ENCODE data around the gene NUP42.
"Not testable (repeated sequence)": the region's sequence is repeated elsewhere in the genome, so short reads cannot be mapped to it uniquely, and the experiment has no call there.

Gene NUP42

DNA sequence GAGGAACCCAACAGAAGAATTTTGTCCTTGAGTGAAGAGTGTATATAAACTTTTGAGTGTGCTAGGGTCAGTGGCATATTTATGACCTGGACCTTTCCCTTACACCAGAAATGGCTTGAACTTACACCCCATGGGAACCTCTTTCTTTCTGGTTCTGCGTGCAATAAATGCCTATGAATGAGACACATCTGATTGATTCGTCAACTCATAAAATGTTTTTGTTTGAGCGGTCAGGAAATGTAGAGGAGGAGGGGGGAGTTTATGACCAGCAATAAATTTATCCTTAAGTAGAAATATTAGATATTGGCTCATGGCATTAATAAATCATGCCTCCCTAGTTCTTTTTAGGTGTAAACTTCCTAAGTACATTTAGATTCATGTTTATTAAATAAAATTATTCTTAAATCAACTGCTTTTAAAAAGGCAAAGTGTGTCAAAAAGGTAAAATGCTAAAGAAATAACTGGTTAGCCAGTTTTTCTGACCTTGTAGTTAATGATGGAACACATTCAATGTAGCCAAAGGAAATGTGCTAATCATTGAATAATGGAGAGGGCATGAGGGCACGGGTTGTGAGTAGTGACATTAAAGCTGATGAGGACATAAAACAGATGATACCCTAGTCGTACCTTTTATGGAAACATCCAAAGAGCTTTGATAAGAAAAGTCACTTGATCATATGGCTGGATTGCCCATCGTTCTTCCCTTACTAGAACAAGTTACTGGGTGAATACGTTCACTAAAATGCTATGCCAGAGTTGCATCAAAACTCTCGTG is 13.6 kb upstream of the NUP42 start:
- H3K4me1 ChIP-seq (ENCODE audit: insufficient read depth, low read length): no peaks in the 10 kb centered on the region
- H3K27me3 ChIP-seq (ENCODE audit: insufficient read depth, low read length): no peaks in the 10 kb centered on the region
- no peaks in the 10 kb centered on the region for H3K9me3 ChIP-seq (ENCODE audit: insufficient read depth, low read depth, low read length)
- H3K9ac ChIP-seq (ENCODE audit: low read depth, low read length): no peak overlapping the region
- 96% methylated on average over 7 of the region's 8 CpGs for WGBS
- H3K27ac ChIP-seq (ENCODE audit: low read depth, low read length): no peak overlapping the region
- no peak overlapping the region for H3K4me3 ChIP-seq (ENCODE audit: low read length)
- peaks cover 36% of the 10 kb centered on the region for H3K36me3 ChIP-seq (ENCODE audit: insufficient read depth, low read length)

DNA sequence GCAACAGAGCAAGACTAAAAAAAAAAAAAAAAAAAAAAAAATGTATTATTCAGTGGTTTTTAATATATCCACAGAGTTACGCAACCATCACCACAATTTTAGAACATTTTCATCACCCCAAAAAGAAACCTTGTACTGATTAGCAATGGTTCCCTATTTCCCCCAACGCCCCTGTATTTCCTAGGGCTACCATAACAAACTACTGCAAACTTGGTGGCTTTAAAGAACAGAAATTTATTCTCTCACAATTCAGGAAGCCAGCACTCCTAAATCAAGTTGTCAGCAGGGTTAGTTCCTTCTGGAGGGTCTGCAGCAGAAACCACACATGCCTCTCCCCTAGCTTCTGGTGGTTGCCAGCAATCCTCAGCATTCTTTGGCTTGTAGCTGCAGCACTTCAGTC is 5.9 kb upstream of the NUP42 start:
- H3K9ac ChIP-seq (ENCODE audit: low read depth, low read length): no peak overlapping the region
- H3K36me3 ChIP-seq (ENCODE audit: insufficient read depth, low read length): peaks cover 29% of the 10 kb centered on the region
- WGBS: 96% methylated on average over 2 of the region's 2 CpGs
- H3K9me3 ChIP-seq (ENCODE audit: insufficient read depth, low read depth, low read length): no peaks in the 10 kb centered on the region
- no peaks in the 10 kb centered on the region for H3K27me3 ChIP-seq (ENCODE audit: insufficient read depth, low read length)
- H3K4me3 ChIP-seq (ENCODE audit: low read length): no peak overlapping the region
- H3K4me1 ChIP-seq (ENCODE audit: insufficient read depth, low read length): no peaks in the 10 kb centered on the region
- no peak overlapping the region for H3K27ac ChIP-seq (ENCODE audit: low read depth, low read length)

DNA sequence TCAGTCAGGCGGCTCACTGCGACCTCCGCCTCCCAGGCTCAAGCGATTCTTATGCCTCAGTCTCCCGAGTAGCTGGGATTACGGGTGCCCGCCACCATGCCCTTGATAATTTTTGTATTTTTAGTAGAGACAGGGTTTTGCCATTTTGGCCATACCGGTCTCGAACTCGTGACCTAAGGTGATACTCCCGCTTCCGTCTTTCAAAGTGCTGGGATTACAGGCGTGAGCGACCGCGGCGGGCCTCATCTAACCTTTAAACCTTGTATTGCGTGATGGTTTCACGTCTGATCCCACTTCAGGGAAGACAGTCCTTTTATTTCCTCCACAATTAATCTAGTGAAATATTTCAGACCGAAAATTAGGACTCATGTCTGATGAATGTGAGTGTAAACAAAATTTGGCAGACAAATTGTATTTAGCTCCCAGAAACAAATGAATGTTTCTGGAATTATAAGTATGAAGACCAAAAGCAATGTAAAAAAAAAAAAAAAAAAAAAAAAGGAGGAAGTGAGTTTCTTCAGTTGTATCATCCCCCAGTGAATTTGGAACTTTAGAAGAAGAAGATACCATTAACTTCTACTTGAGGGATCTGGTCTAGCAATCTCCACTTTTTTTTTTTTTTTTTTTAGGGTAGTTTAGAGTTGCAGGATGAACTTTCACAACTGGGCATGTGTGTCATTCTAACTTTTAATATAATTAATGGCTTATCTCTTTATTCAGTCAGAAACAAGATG is 1.6 kb downstream of the NUP42 start:
- Histone ChIP-seq H3K9ac (ENCODE audit: low read depth, low read length) (peak overlapping the region; percentile 94), H3K4me3 (ENCODE audit: low read length) (peak overlapping the region; percentile 84), H3K9me3 (ENCODE audit: insufficient read depth, low read depth, low read length) (no peaks in the 10 kb centered on the region), H3K36me3 (ENCODE audit: insufficient read depth, low read length) (peaks cover 42% of the 10 kb centered on the region), H3K4me1 (ENCODE audit: insufficient read depth, low read length) (no peaks in the 10 kb centered on the region; the same call in 1 of the 2 replicates), H3K27ac (ENCODE audit: low read depth, low read length) (no peak overlapping the region), H3K27me3 (ENCODE audit: insufficient read depth, low read length) (no peaks in the 10 kb centered on the region)
- 92% methylated on average over 20 of the region's 20 CpGs for WGBS

DNA sequence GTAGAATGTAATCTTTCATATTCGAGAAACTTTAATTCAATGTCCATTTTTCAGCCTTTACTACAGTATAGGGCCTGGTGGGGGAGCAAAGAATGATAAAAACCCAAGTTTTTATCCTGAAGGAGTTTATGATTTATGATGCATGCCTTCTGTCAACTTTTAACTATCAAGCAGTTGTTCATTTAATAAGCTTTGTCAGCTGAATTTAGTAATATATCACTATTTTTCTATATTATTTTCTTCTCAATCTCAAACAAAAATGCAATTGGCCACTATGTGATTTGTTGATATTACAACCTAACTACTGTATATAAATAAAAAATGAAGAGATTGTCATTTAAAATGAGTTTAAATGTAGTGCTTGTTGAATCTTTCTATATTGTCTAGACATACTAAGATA is 2.4 kb downstream of the NUP42 start:
- no CpG with 5 or more reads among the region's 1 CpG for WGBS
- Histone ChIP-seq H3K4me1 (ENCODE audit: insufficient read depth, low read length) (no peaks in the 10 kb centered on the region; the same call in 1 of the 2 replicates), H3K9ac (ENCODE audit: low read depth, low read length) (no peak overlapping the region), H3K27me3 (ENCODE audit: insufficient read depth, low read length) (no peaks in the 10 kb centered on the region), H3K27ac (ENCODE audit: low read depth, low read length) (no peak overlapping the region), H3K36me3 (ENCODE audit: insufficient read depth, low read length) (peaks cover 51% of the 10 kb centered on the region), H3K4me3 (ENCODE audit: low read length) (no peak overlapping the region), H3K9me3 (ENCODE audit: insufficient read depth, low read depth, low read length) (no peaks in the 10 kb centered on the region)

DNA sequence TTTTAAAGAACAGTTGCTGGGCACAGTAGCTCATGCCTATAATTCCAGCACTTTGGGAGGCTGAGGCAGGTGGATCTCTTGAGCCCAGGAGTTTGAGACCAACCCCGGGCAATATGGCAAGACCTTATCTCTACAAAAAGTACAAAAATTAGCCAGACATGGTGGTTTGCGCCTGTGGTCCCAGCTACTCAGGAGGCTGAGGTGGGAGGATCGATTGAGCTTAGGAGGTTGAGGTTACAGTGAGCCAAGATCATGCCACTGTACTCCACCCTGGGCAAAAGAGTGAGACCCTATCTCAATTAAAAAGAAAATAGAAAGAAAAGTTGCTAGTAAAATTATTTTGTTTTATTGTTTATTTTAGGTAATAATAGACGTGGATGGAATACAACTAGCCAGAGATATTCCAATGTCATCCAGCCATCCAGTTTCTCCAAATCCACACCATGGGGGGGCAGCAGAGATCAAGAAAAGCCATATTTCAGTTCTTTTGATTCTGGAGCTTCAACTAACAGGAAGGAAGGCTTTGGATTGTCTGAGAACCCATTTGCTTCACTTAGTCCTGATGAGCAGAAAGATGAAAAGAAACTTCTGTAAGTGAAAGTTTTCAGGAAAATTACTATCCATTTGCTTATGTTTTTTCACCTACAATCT is 3.0 kb downstream of the NUP42 start:
- Histone ChIP-seq H3K9me3 (ENCODE audit: insufficient read depth, low read depth, low read length) (no peaks in the 10 kb centered on the region), H3K36me3 (ENCODE audit: insufficient read depth, low read length) (peaks cover 54% of the 10 kb centered on the region), H3K4me1 (ENCODE audit: insufficient read depth, low read length) (no peaks in the 10 kb centered on the region; the same call in 1 of the 2 replicates), H3K27me3 (ENCODE audit: insufficient read depth, low read length) (no peaks in the 10 kb centered on the region), H3K9ac (ENCODE audit: low read depth, low read length) (no peak overlapping the region), H3K27ac (ENCODE audit: low read depth, low read length) (no peak overlapping the region), H3K4me3 (ENCODE audit: low read length) (no peak overlapping the region)
- WGBS: 95% methylated on average over 4 of the region's 4 CpGs

DNA sequence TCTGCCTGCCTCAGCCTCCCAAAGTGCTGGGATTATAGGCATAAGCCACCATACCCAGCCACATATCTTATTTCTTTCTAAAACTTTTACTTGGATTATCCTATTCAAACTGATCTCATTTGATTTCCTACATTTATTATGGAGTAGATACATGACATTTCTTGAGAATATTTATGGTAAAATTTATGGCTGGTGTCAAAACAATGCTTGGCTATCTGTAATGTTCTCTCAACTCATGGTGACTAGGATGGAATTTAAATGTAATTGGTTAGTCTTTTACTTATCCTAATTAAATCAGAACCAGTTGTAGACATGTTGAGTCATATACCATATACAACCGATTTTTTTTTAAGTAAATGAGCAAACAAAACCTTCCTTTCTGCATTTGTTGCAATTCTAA is 4.1 kb downstream of the NUP42 start:
- H3K9ac ChIP-seq (ENCODE audit: low read depth, low read length): no peak overlapping the region
- no peak overlapping the region for H3K4me3 ChIP-seq (ENCODE audit: low read length)
- no peak overlapping the region for H3K27ac ChIP-seq (ENCODE audit: low read depth, low read length)
- no peaks in the 10 kb centered on the region; the same call in 1 of the 2 replicates for H3K4me1 ChIP-seq (ENCODE audit: insufficient read depth, low read length)
- H3K27me3 ChIP-seq (ENCODE audit: insufficient read depth, low read length): no peaks in the 10 kb centered on the region
- peaks cover 65% of the 10 kb centered on the region for H3K36me3 ChIP-seq (ENCODE audit: insufficient read depth, low read length)
- no CpG with 5 or more reads among the region's 1 CpG for WGBS
- H3K9me3 ChIP-seq (ENCODE audit: insufficient read depth, low read depth, low read length): no peaks in the 10 kb centered on the region

DNA sequence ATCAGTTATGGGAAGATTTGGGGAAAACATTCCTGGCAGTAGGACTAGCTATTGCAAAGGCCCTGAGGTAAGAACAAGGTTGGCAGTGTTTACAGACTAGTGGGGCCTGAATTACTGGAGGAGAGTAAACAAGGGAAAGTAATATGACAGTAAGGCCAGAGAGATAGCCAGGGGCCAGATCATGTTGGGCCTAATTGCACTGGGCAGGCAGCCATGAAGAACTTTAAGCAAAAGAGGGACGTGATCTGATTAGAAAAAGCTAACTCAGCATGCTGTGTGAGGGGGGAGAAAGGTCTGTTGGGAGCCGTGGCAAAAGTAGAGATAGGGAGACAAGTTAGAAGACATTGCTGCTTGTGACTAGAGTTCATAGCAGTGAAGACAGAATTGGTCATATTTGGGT is 9.2 kb downstream of the NUP42 start:
- Histone ChIP-seq H3K9me3 (ENCODE audit: insufficient read depth, low read depth, low read length) (no peaks in the 10 kb centered on the region), H3K4me1 (ENCODE audit: insufficient read depth, low read length) (no peaks in the 10 kb centered on the region), H3K4me3 (ENCODE audit: low read length) (no peak overlapping the region), H3K27me3 (ENCODE audit: insufficient read depth, low read length) (no peaks in the 10 kb centered on the region), H3K36me3 (ENCODE audit: insufficient read depth, low read length) (peaks cover 85% of the 10 kb centered on the region), H3K9ac (ENCODE audit: low read depth, low read length) (no peak overlapping the region), H3K27ac (ENCODE audit: low read depth, low read length) (no peak overlapping the region)
- 94% methylated on average over 2 of the region's 2 CpGs for WGBS

DNA sequence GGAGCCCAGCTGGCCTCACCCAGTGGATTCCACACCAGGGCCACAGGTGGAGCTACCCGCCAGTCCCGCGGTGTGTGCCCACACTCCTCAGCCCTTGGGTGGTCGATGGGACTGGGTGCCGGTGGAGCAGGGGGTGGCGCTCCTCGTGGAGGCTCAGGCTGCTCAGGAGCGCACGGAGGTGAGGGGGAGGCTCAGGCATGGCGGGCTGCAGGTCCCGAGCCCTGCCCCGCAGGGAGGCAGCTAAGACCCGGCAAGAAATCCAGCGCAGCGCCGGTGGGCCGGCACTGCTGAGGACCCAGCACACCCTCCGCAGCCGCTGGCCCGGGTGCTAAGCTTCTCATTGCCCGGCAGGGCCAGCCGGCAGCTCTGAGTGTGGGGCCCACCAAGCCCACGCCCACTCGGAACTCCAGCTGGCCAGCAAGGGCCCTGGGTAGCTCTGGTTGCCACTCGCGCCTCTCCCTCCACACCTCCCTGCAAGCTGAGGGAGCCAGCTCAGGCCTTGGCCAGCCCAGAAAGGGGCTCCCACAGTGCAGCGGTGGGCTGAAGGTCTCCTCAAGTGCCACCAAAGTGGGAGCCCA is 11.9 kb downstream of the NUP42 start:
- WGBS: 98% methylated on average over 27 of the region's 27 CpGs
- not testable (repeated sequence) for H3K4me1 ChIP-seq (ENCODE audit: insufficient read depth, low read length); H3K27ac ChIP-seq (ENCODE audit: low read depth, low read length); H3K27me3 ChIP-seq (ENCODE audit: insufficient read depth, low read length); H3K9me3 ChIP-seq (ENCODE audit: insufficient read depth, low read depth, low read length); H3K4me3 ChIP-seq (ENCODE audit: low read length); H3K9ac ChIP-seq (ENCODE audit: low read depth, low read length)
- H3K36me3 ChIP-seq (ENCODE audit: insufficient read depth, low read length): peaks cover 79% of the 10 kb centered on the region

DNA sequence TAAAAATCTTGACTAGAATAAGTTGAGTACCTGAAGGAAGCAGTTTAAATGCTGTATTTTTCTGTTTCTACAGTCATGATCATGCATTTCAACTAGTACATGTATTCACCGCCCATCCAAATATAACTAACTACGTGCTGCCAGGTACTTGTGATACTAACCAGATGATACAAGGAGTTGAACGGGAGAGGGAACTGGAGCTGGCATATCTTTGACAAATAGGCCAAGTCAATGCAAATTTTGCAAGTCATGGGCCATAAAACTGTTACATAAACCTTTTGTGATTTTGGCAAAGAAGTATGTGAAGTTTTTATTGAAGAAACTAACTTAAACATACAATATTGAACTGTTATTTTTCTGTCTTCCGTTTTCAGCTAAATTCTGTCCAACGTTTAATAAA is 14.5 kb downstream of the NUP42 start:
- Histone ChIP-seq H3K9ac (ENCODE audit: low read depth, low read length) (no peak overlapping the region), H3K27ac (ENCODE audit: low read depth, low read length) (no peak overlapping the region), H3K9me3 (ENCODE audit: insufficient read depth, low read depth, low read length) (no peaks in the 10 kb centered on the region), H3K4me1 (ENCODE audit: insufficient read depth, low read length) (no peaks in the 10 kb centered on the region), H3K27me3 (ENCODE audit: insufficient read depth, low read length) (no peaks in the 10 kb centered on the region), H3K4me3 (ENCODE audit: low read length) (no peak overlapping the region), H3K36me3 (ENCODE audit: insufficient read depth, low read length) (peaks cover 82% of the 10 kb centered on the region)
- WGBS: 96% methylated on average over 5 of the region's 5 CpGs

DNA sequence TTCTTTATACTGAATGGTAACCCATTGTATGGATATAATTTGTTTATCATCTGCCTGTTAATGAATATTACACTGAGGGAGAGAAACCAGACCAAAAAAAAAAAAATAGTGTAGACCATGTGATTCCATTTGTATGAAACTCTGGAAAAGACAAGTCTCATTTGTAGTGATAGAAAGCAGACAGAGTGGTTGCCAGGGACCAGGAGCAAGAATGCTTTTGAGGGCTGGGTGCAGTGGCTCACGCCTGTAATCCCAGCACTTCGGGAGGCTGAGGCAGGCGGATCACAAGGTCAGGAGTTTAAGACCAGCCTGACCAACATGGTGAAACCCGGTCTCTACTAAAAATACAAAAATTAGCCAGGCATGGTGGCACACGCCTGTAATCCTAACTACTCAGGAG is 15.9 kb downstream of the NUP42 start:
- not testable (repeated sequence) for H3K4me3 ChIP-seq (ENCODE audit: low read length); H3K9me3 ChIP-seq (ENCODE audit: insufficient read depth, low read depth, low read length); H3K27me3 ChIP-seq (ENCODE audit: insufficient read depth, low read length); H3K4me1 ChIP-seq (ENCODE audit: insufficient read depth, low read length); H3K9ac ChIP-seq (ENCODE audit: low read depth, low read length); H3K27ac ChIP-seq (ENCODE audit: low read depth, low read length)
- 96% methylated on average over 5 of the region's 5 CpGs for WGBS
- H3K36me3 ChIP-seq (ENCODE audit: insufficient read depth, low read length): peaks cover 69% of the 10 kb centered on the region

DNA sequence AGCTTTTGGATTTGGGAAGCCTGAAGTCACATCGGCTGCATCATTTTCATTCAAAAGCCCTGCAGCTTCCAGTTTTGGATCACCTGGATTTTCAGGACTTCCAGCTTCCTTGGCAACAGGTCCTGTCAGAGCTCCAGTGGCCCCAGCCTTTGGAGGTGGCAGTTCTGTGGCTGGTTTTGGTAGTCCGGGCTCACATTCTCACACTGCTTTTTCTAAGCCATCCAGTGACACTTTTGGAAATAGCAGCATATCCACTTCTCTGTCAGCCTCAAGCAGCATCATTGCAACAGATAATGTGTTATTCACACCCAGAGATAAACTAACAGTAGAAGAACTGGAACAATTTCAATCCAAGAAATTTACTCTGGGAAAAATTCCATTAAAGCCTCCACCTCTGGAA is 18.5 kb downstream of the NUP42 start:
- Histone ChIP-seq H3K4me3 (ENCODE audit: low read length) (no peak overlapping the region), H3K4me1 (ENCODE audit: insufficient read depth, low read length) (no peaks in the 10 kb centered on the region), H3K27ac (ENCODE audit: low read depth, low read length) (no peak overlapping the region), H3K36me3 (ENCODE audit: insufficient read depth, low read length) (peaks cover 55% of the 10 kb centered on the region), H3K27me3 (ENCODE audit: insufficient read depth, low read length) (no peaks in the 10 kb centered on the region), H3K9ac (ENCODE audit: low read depth, low read length) (no peak overlapping the region), H3K9me3 (ENCODE audit: insufficient read depth, low read depth, low read length) (no peaks in the 10 kb centered on the region)
- 96% methylated on average over 2 of the region's 2 CpGs for WGBS

Measured in HUES64 (cell line).